HepG2 (cell line): ENCODE measurements around the gene UBQLN4. TPM values are rescaled to one million over a fixed set of nuclear protein-coding genes. Genes with fewer than 3 reads are reported as not detected.
A peak's percentile ranks its signal among the peaks of the same experiment; 100 is the strongest.

Source experiments
- ATAC-seq: fragments of 200-7000 bp; cut with Tn5 transposase; 3 replicates; pipeline ENCODE4 v1.9.1; 2020; ENCODE audit warnings: mild to moderate bottlenecking, moderate library complexity
- BruUV-seq: library from RNA; stranded (reverse); fragments of 400-500 nt; replicated peaks from 2 replicates; lab custom pipeline; 2021; lab: Mats Ljungman, UMichigan
- CTCF ChIA-PET: fragments of 300-600 bp; formaldehyde crosslinking; extraction: SDS; loops from one replicate; lab custom pipeline; 2021; ENCODE audit warnings: low total read pairs, inconsistent platforms, low intra/inter-chr PET ratio; lab: Yijun Ruan, JAX
- POLR2A ChIA-PET: fragments of 350-600 bp; sonication (Branson Sonifier 250); formaldehyde crosslinking; loops from one replicate; lab custom pipeline; 2020; ENCODE audit warnings: antibody characterized with exemption, inconsistent platforms; lab: Yijun Ruan, JAX
- DNase-seq: peaks from one replicate; pipeline ENCODE4 v3.0.0-alpha.2; 2015; ENCODE audit warnings: low spot score
- FAIRE-seq: peaks from 3 replicates; lab custom pipeline; 2011; peaks lifted over from hg19 to GRCh38; lab: Jason Lieb, UNC
- H2AFZ ChIP-seq: one replicate; pipeline ENCODE4 v1.6.1; 2011; ENCODE audit warnings: low read length, inconsistent platforms
- H3K27ac ChIP-seq: fragments of 300-600 bp; 3 replicates; pipeline ENCODE4 v1.8.0; 2011; ENCODE audit warnings: mixed run types, mild to moderate bottlenecking, mixed read lengths, low read length, inconsistent platforms; ENCODE audit not compliant: insufficient read depth; ENCODE audit errors: extremely low read length
- H3K27me3 ChIP-seq, 2 experiments: fragments of 200-600 bp in 1 of 2; 2 replicates in 1 of 2; 3 replicates in 1 of 2; pipeline versions ENCODE4 v1.6.0 to v1.8.0; 2011; ENCODE audit warnings: low read length in 2 of 2, mild to moderate bottlenecking in 2 of 2, moderate library complexity in 2 of 2, inconsistent platforms in 1 of 2; ENCODE audit not compliant: insufficient read depth in 2 of 2, control insufficient read depth in 1 of 2
- H3K36me3 ChIP-seq, 2 experiments: fragments of 200-600 bp in 1 of 2; replicated peaks in 1 of 2; 2 replicates in 1 of 2; 3 replicates in 1 of 2; pipeline versions ENCODE4 v1.5.1 to v1.8.0; 2011; ENCODE audit warnings: low read length in 2 of 2, inconsistent platforms in 1 of 2; ENCODE audit not compliant: insufficient read depth in 2 of 2, control insufficient read depth in 1 of 2
- H3K4me1 ChIP-seq: 2 replicates; pipeline ENCODE4 v1.5.1; 2012; ENCODE audit warnings: low read length, inconsistent platforms; ENCODE audit not compliant: insufficient read depth
- H3K4me2 ChIP-seq: 2 replicates; pipeline ENCODE4 v1.6.0; 2011; ENCODE audit warnings: low read depth, low read length, inconsistent platforms
- H3K4me3 ChIP-seq, 3 experiments: fragments of 200-600 bp in 1 of 3; sonication (generic), shearing (Covaris generic) in 1 of 3; replicated peaks in 1 of 3; 2 replicates each; pipeline ENCODE4 v1.5.1; 2011 to 2016; ENCODE audit warnings: low read length in 3 of 3, inconsistent platforms in 2 of 3, low read depth in 2 of 3, mild to moderate bottlenecking in 2 of 3, control low read depth in 1 of 3, mixed read lengths in 1 of 3; ENCODE audit not compliant: insufficient read depth in 1 of 3
- H3K79me2 ChIP-seq: one replicate; pipeline ENCODE4 v1.6.1; 2011; ENCODE audit warnings: low read length, inconsistent platforms; ENCODE audit not compliant: insufficient read depth
- H3K9ac ChIP-seq: 2 replicates; pipeline ENCODE4 v1.6.0; 2011; ENCODE audit warnings: mild to moderate bottlenecking, low read depth, low read length, inconsistent platforms; ENCODE audit not compliant: insufficient read depth
- H3K9me3 ChIP-seq: 2 replicates; pipeline ENCODE4 v1.5.1; 2012; ENCODE audit warnings: mild to moderate bottlenecking, low read length
- H4K20me1 ChIP-seq: 2 replicates; pipeline ENCODE4 v1.6.0; 2011; ENCODE audit warnings: inconsistent platforms, mild to moderate bottlenecking, low read length, moderate library complexity; ENCODE audit not compliant: insufficient read depth
- LCORL ChIP-seq, 2 experiments: fragments of 450-650 bp in 1 of 2; sonication (generic) in 1 of 2; formaldehyde crosslinking in 1 of 2; IDR thresholded peaks; 2 replicates each; pipeline versions ENCODE4 v1.5.0 to v1.6.1; 2017 to 2020; ENCODE audit warnings: antibody characterized with exemption in 1 of 2, missing genetic modification reagents in 1 of 2
- ZFP90 ChIP-seq: sonication (generic); formaldehyde crosslinking; IDR thresholded peaks from 2 replicates; pipeline ENCODE4 v1.8.0; 2022; ENCODE audit warnings: missing genetic modification reagents, mild to moderate bottlenecking, inconsistent platforms, borderline replicate concordance
- ZNF781 ChIP-seq: sonication (generic); formaldehyde crosslinking; IDR thresholded peaks from 2 replicates; pipeline ENCODE4 v1.5.1; 2020; ENCODE audit warnings: borderline replicate concordance, mild to moderate bottlenecking, missing genetic modification reagents; ENCODE audit errors: not compliant biosample characterization
- WGBS: methylation state at CpG from one replicate; pipeline ENCODE4 v1.1.6; 2017; ENCODE audit warnings: low lambda C conversion rate; 5-methylcytosine and 5-hydroxymethylcytosine counted together
- in situ Hi-C: cut with HindIII; loops from 2 replicates; pipeline ENCODE4 v1.10.0; 2017; ENCODE audit warnings: low pct_unique_long_range_greater_than_20kb; ENCODE audit not compliant: extremely low pct_ligation_motif_present
- intact Hi-C: fragments of 100-400 bp; cut with micrococcal nuclease; formaldehyde crosslinking; loops from one replicate; pipeline ENCODE4 v1.10.0; 2022; ENCODE audit not compliant: unreplicated experiment
- polyA plus RNA-seq, 8 experiments: library from polyadenylated mRNA; depleted of rRNA in 3 of 8; stranded (reverse) in 7 of 8; unstranded in 1 of 8; fragments of >200 nt; fragmentation: Illumina TruSeq in 4 of 8; extraction: Trizol in 4 of 8; gene quantifications; 2 replicates each; pipeline versions ENCODE4 v1.2.1 to v1.2.3, GENCODE V29; 2011 to 2016; ENCODE audit warnings: low read depth in 4 of 8, missing spikeins in 1 of 8, mixed read lengths in 1 of 8; ENCODE audit not compliant: insufficient read depth in 1 of 8
- total RNA-seq, 5 experiments: library from RNA; depleted of rRNA; stranded (reverse); fragments of >200 nt; fragmentation: Illumina TruSeq; extraction: Trizol; gene quantifications; 2 replicates each; pipeline ENCODE4 v1.2.3, GENCODE V29; 2016; ENCODE audit warnings: low read depth in 1 of 5

Gene UBQLN4
- total and polyA plus RNA-seq, 2 of the 13 experiments (the other 11 are each of a cell fraction or from before 2014, with no cell fraction given) = 31.5 to 39.8 TPM

DNA sequence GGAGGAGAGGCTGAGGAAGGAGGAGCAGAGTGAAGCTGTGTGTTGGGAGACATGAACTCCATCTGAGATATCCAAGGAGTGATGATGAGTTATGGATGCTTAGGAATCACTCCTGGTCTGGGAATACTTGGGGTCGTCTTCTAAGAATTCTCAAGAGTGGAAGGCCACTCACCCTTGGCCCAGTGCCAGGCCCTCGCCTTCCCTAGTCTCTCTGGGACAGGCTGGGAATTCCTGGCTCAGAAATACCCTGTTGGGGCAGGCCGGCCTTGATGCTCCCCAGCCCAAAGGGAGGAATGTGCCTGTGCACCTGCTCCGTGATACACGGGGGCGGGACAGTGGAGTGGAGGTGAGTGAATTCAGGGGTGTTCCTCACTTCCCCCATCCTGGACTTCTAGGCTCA, 48.3 kb upstream of the UBQLN4 start:
- 96% methylated on average over 5 of the region's 6 CpGs for WGBS
- ATAC-seq (no peak), DNase-seq (no peak), FAIRE-seq (no peak)
- TF ChIP-seq LCORL (IDR thresholded peaks at IDR 0.05) (0 out of 2 replicates have a peak, but pooled peaks have one; percentile 12), LCORL (CRISPR knock-in tag; IDR thresholded peaks at IDR 0.05) (no peak), ZNF781 (CRISPR knock-in tag) (no peak)
- intact Hi-C loops (no loop called here), in situ Hi-C loops (no loop called here)
- Histone ChIP-seq H3K27ac (no peak overlapping the region), H4K20me1 (no peaks in the 10 kb centered on the region), H3K79me2 (no peaks in the 10 kb centered on the region), H3K4me2 (no peak overlapping the region), H3K9ac (no peak overlapping the region), H3K4me1 (peaks cover 95% of the 10 kb centered on the region), H3K36me3 (no peaks in the 10 kb centered on the region), H2AFZ (no peak overlapping the region), H3K27me3 (0 out of 5 replicates have a peak, but pooled peaks cover 0 to 2% of the 10 kb centered on the region in 2 experiments), H3K4me3 (no peak overlapping the region), H3K9me3 (no peaks in the 10 kb centered on the region)
- ChIA-PET POLR2A (interaction anchor here (6.9 kb wide), 1 partner anchor 26 kb away, joined by 84 read pairs; no protein-coding TSS in a partner anchor), CTCF (interaction anchor here (0.7 kb wide), 1 partner anchor 28 kb away, joined by 3 read pairs; no protein-coding TSS in a partner anchor)
- BruUV-seq = no TSS peak

DNA sequence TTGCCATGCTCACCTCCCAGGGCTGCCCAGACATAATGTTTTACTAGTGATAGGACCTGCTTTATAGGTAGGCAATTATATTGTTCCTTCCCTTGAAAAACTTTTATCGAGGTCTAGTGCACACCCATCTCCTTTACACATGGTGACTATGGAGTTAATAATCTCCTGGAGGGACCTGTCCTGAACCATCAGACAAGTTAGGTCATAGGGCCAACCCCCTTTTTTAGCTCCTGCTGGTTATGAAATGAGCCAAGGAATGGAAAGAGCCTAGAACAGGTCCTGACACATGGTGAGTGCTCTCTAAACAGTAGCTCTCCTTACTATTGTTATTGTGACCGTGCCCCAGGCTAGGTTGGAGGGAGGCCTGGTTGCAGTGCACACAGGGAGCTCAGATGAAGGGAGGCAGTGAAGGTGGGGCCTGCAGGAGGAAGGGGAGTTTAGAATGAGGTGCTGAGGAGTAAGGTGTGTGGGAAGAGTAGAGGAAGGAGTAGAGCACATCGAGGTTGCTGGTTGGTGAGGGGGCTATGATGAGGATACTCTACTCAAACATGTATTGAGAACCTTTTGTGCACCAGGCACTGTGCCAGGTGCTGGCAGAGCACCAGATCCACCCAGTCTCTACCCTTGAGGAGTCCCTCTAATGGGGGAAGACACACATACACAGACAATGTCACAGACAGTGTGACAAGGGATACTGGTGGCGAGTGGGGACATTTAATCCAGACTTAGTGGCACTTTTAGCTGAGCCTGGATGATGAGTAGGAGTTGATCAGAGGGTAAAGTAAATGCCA, 46.8 kb upstream of the UBQLN4 start:
- CTCF ChIA-PET = no interaction called here
- Histone ChIP-seq H3K4me1 (peaks cover 97% of the 10 kb centered on the region), H3K9ac (no peak overlapping the region), H3K27me3 (no peaks in the 10 kb centered on the region), H3K27ac (no peak overlapping the region), H3K4me2 (no peak overlapping the region), H3K36me3 (no peaks in the 10 kb centered on the region), H2AFZ (no peak overlapping the region), H3K4me3 (no peak overlapping the region), H3K9me3 (no peaks in the 10 kb centered on the region), H4K20me1 (no peaks in the 10 kb centered on the region), H3K79me2 (no peaks in the 10 kb centered on the region)
- no peak for TF ChIP-seq ZFP90 (CRISPR knock-in tag)
- 67% methylated on average over 4 of the region's 4 CpGs for WGBS
- no peak for ATAC-seq
- in situ Hi-C loops = no loop called here
- DNase-seq = no peak
- POLR2A ChIA-PET = interaction anchor here (1.1 to 11.0 kb wide), 4 partner anchors 14 to 28 kb away, joined by 4 to 113 read pairs (median 12); partner anchors contain the start of gene LMNA
- no TSS peak for BruUV-seq
- FAIRE-seq = no peak
- intact Hi-C loops = no loop called here
